GM19463 (cell line): ENCODE results near the gene THRA.

ENCODE experiments used
- ATAC-seq: cut with Tn5 transposase; IDR thresholded peaks from one replicate; pipeline ENCODE4 v1.9.1; 2021; ENCODE audit warnings: mild to moderate bottlenecking, moderate library complexity; ENCODE audit not compliant: unreplicated experiment

THRA gene

GRCh38 chr17:40062329-40063186 lies at the start of gene THRA:
Gene THRA, plus strand, starts transcription at chr17:40062965. Its CDS starts 11,524 bp downstream, at chr17:40074489.
- ATAC-seq: no peak

- no peak for ATAC-seq
Observed at GRCh38 chr17:40014375-40014980, 48.3 kb upstream of the THRA start.

GRCh38 chr17:40015005-40015997 lies 47.5 kb upstream of the THRA start, which contains the start of gene CSF3:
Gene CSF3, plus strand, starts transcription at chr17:40015440. Its CDS starts 35 bp downstream, at chr17:40015475.
- no peak for ATAC-seq

GRCh38 chr17:40015998-40016985 lies 46.5 kb upstream of the THRA start:
- no peak for ATAC-seq

GRCh38 chr17:40017422-40018080 lies 45.2 kb upstream of the THRA start:
- no peak for ATAC-seq

GRCh38 chr17:40018211-40019121 lies 44.3 kb upstream of the THRA start:
- ATAC-seq: no peak

GRCh38 chr17:40019140-40019991 lies 43.4 kb upstream of the THRA start:
- no peak for ATAC-seq

GRCh38 chr17:40020146-40020545 lies 42.6 kb upstream of the THRA start:
- ATAC-seq: no peak

- ATAC-seq: no peak
Observed at GRCh38 chr17:40021451-40021971, 41.3 kb upstream of the THRA start.

GRCh38 chr17:40022497-40022896 lies 40.3 kb upstream of the THRA start:
- no peak for ATAC-seq

GRCh38 chr17:40022961-40023541 lies 39.7 kb upstream of the THRA start:
- no peak for ATAC-seq

- no peak for ATAC-seq
Observed at GRCh38 chr17:40023590-40024292, 39.0 kb upstream of the THRA start.

GRCh38 chr17:40024901-40025300 lies 37.9 kb upstream of the THRA start:
- ATAC-seq: no peak

GRCh38 chr17:40025559-40025958 lies 37.2 kb upstream of the THRA start:
- no peak for ATAC-seq

- ATAC-seq: no peak
Observed at GRCh38 chr17:40025991-40026815, 36.6 kb upstream of the THRA start.
